C4-2B (cell line): Measurements from ENCODE around the gene PROCR.

ENCODE experiments used
- CTCF ChIP-seq: fragments of 450-650 bp; conservative IDR thresholded peaks from 2 replicates; pipeline ENCODE4 v1.5.1; 2017; ENCODE audit warnings: mild to moderate bottlenecking
- ZFX ChIP-seq: fragments of 450-650 bp; IDR thresholded peaks from 2 replicates; pipeline ENCODE4 v1.6.1; 2017

GRCh38 chr20:35216541-35216940, 44.7 kb downstream of the PROCR start:
- TF ChIP-seq CTCF (no peak), ZFX (no peak)
